ENCODE data around the gene CBLB. TPM values are rescaled to one million over a fixed set of nuclear protein-coding genes. Genes with fewer than 3 reads are reported as not detected.
A peak's percentile ranks its signal among the peaks of the same experiment; 100 is the strongest.

The CBLB gene
- total RNA-seq, 1 experiment from 2014 or later = 98.8 TPM

GRCh38 chr3:105848821-105849220 is 20.0 kb downstream of the CBLB start:
- no peak overlapping the region for H3K4me2 ChIP-seq (ENCODE audit: low read depth, low read length, poor library complexity, severe bottlenecking)
- no peaks in the 10 kb centered on the region for H3K27me3 ChIP-seq (ENCODE audit: low read length)

DNA sequence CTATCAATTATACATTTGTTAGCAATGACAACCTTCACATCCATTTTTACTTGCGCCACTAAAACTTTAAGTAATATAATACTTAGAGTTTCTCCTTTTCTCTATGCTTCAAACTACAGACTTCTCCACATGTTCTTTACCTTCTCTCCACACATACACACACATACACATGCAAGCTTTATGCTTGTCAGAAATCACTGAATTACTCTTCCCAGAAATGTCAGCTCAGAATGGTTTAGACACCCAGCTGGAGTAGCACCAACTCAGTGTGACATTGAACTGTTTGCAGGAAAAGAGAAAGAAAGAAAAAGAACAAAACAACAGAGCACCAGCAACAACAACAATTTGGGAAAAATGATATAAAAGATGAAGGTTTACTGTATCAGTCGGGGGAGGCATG is 20.9 kb downstream of the CBLB start:
- Histone ChIP-seq H3K4me3 (ENCODE audit: low read length) (no peak overlapping the region), H3K9me2 (replicated peaks; ENCODE audit: insufficient read depth, low read length) (no peaks in the 10 kb centered on the region), H2AFZ (ENCODE audit: low read length) (no peak overlapping the region), H3K27ac (ENCODE audit: low read length) (peak overlapping the region; percentile 31; the same call in 1 of the 2 replicates), H4K20me1 (ENCODE audit: insufficient read depth, low read depth, low read length) (no peaks in the 10 kb centered on the region), H3K4me1 (ENCODE audit: low read length) (peaks cover 50% of the 10 kb centered on the region), H3K4me2 (ENCODE audit: low read depth, low read length, poor library complexity, severe bottlenecking) (peak overlapping the region; percentile 23), H3K9me3 (ENCODE audit: low read length) (no peaks in the 10 kb centered on the region), H3K79me2 (ENCODE audit: low read length) (peaks cover 93% of the 10 kb centered on the region), H3K27me3 (ENCODE audit: low read length) (no peaks in the 10 kb centered on the region), H3K36me3 (ENCODE audit: insufficient read depth, low read length) (peaks cover 61% of the 10 kb centered on the region), H3K9ac (ENCODE audit: low read length) (no peak overlapping the region)
- DNase-seq = no peak

More at GRCh38 chr3:105848821-105849220, 20.0 kb downstream of the CBLB start:
- Histone ChIP-seq H3K36me3 (ENCODE audit: insufficient read depth, low read length) (peaks cover 64% of the 10 kb centered on the region), H3K9ac (ENCODE audit: low read length) (no peak overlapping the region), H2AFZ (ENCODE audit: low read length) (no peak overlapping the region), H3K4me1 (ENCODE audit: low read length) (peaks cover 53% of the 10 kb centered on the region), H3K9me3 (ENCODE audit: low read length) (no peaks in the 10 kb centered on the region), H3K4me3 (ENCODE audit: low read length) (no peak overlapping the region), H3K79me2 (ENCODE audit: low read length) (peaks cover 95% of the 10 kb centered on the region), H3K9me2 (replicated peaks; ENCODE audit: insufficient read depth, low read length) (no peaks in the 10 kb centered on the region), H3K27ac (ENCODE audit: low read length) (no peak overlapping the region), H4K20me1 (ENCODE audit: insufficient read depth, low read depth, low read length) (no peaks in the 10 kb centered on the region)
- no peak for DNase-seq

- Histone ChIP-seq H3K36me3 (ENCODE audit: insufficient read depth, low read length) (peaks cover 62% of the 10 kb centered on the region), H3K27me3 (ENCODE audit: low read length) (no peaks in the 10 kb centered on the region), H3K4me2 (ENCODE audit: low read depth, low read length, poor library complexity, severe bottlenecking) (peak overlapping the region; percentile 23), H3K79me2 (ENCODE audit: low read length) (peaks cover 93% of the 10 kb centered on the region), H2AFZ (ENCODE audit: low read length) (no peak overlapping the region), H3K4me3 (ENCODE audit: low read length) (no peak overlapping the region), H3K4me1 (ENCODE audit: low read length) (peaks cover 50% of the 10 kb centered on the region), H3K9ac (ENCODE audit: low read length) (no peak overlapping the region), H3K9me3 (ENCODE audit: low read length) (no peaks in the 10 kb centered on the region), H3K27ac (ENCODE audit: low read length) (no peak overlapping the region; the same call in 1 of the 2 replicates), H3K9me2 (replicated peaks; ENCODE audit: insufficient read depth, low read length) (no peaks in the 10 kb centered on the region), H4K20me1 (ENCODE audit: insufficient read depth, low read depth, low read length) (no peaks in the 10 kb centered on the region)
- DNase-seq = no peak
Measured at GRCh38 chr3:105847452-105847851, 21.4 kb downstream of the CBLB start.

DNA sequence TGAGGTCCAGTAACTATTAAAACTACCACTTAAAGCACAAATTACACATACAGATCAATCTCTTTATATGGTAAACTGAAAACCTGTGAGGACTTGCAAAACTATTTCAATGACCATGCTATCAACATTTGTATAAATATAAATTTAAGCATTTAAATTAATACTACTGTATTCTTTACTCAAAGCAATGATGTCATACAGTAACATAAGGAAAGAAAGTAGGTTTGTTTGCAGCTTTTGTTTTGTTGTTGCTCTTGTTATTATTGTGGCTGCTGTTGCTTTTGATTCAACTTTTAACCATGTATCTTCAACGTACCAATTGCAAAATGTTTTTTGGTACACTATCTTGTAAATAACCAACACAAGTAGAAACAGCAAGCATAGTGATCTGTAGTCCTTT is 22.0 kb downstream of the CBLB start:
- Histone ChIP-seq H3K4me2 (ENCODE audit: low read depth, low read length, poor library complexity, severe bottlenecking) (no peak overlapping the region), H3K9me2 (replicated peaks; ENCODE audit: insufficient read depth, low read length) (no peaks in the 10 kb centered on the region), H3K4me1 (ENCODE audit: low read length) (peaks cover 50% of the 10 kb centered on the region), H2AFZ (ENCODE audit: low read length) (no peak overlapping the region), H3K4me3 (ENCODE audit: low read length) (no peak overlapping the region), H4K20me1 (ENCODE audit: insufficient read depth, low read depth, low read length) (no peaks in the 10 kb centered on the region), H3K27me3 (ENCODE audit: low read length) (no peaks in the 10 kb centered on the region), H3K9me3 (ENCODE audit: low read length) (no peaks in the 10 kb centered on the region), H3K9ac (ENCODE audit: low read length) (no peak overlapping the region), H3K79me2 (ENCODE audit: low read length) (peaks cover 96% of the 10 kb centered on the region), H3K27ac (ENCODE audit: low read length) (peak overlapping the region; percentile 44; the same call in 1 of the 2 replicates), H3K36me3 (ENCODE audit: insufficient read depth, low read length) (peaks cover 68% of the 10 kb centered on the region)
- no peak for DNase-seq

- no peak overlapping the region for H3K4me2 ChIP-seq (ENCODE audit: low read depth, low read length, poor library complexity, severe bottlenecking)
- no peak for DNase-seq
- H3K36me3 ChIP-seq (ENCODE audit: insufficient read depth, low read length) = peaks cover 59% of the 10 kb centered on the region
- H3K9ac ChIP-seq (ENCODE audit: low read length) = no peak overlapping the region
- H4K20me1 ChIP-seq (ENCODE audit: insufficient read depth, low read depth, low read length) = no peaks in the 10 kb centered on the region
- no peak overlapping the region for H2AFZ ChIP-seq (ENCODE audit: low read length)
- H3K79me2 ChIP-seq (ENCODE audit: low read length) = peaks cover 91% of the 10 kb centered on the region
- peak overlapping the region; percentile 44 for H3K27ac ChIP-seq (ENCODE audit: low read length)
- no peaks in the 10 kb centered on the region for H3K9me2 ChIP-seq (replicated peaks; ENCODE audit: insufficient read depth, low read length)
- H3K9me3 ChIP-seq (ENCODE audit: low read length) = no peaks in the 10 kb centered on the region
- no peaks in the 10 kb centered on the region for H3K27me3 ChIP-seq (ENCODE audit: low read length)
- H3K4me3 ChIP-seq (ENCODE audit: low read length) = no peak overlapping the region
- peaks cover 51% of the 10 kb centered on the region for H3K4me1 ChIP-seq (ENCODE audit: low read length)
Measured at GRCh38 chr3:105845488-105845887, 23.3 kb downstream of the CBLB start.

DNA sequence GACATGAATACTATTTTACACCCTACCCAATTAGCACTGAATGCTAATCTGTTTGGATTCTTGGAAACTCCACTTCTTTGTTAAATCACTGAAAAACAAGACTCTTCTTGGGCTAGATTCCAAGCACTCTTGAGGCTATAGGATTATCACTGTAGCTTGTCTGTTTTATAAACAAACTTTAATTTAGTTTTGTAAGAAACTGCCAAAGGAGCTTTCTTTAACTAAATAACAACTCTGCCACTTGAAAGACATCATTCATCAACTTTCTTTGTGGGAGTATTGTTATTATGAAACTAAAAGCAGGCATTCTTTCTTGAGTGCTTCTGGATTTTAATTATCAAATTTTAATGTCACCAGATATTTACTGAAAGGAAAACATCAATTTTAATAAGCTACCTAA is 24.1 kb downstream of the CBLB start:
- H3K36me3 ChIP-seq (ENCODE audit: insufficient read depth, low read length) = peaks cover 58% of the 10 kb centered on the region
- no peaks in the 10 kb centered on the region for H3K27me3 ChIP-seq (ENCODE audit: low read length)
- no peaks in the 10 kb centered on the region for H3K9me3 ChIP-seq (ENCODE audit: low read length)
- no peaks in the 10 kb centered on the region for H4K20me1 ChIP-seq (ENCODE audit: insufficient read depth, low read depth, low read length)
- no peak overlapping the region for H3K9ac ChIP-seq (ENCODE audit: low read length)
- peaks cover 57% of the 10 kb centered on the region for H3K4me1 ChIP-seq (ENCODE audit: low read length)
- no peak overlapping the region for H2AFZ ChIP-seq (ENCODE audit: low read length)
- H3K9me2 ChIP-seq (replicated peaks; ENCODE audit: insufficient read depth, low read length) = no peaks in the 10 kb centered on the region
- peaks cover 92% of the 10 kb centered on the region for H3K79me2 ChIP-seq (ENCODE audit: low read length)
- peak overlapping the region; percentile 31; the same call in 1 of the 2 replicates for H3K27ac ChIP-seq (ENCODE audit: low read length)
- no peak overlapping the region for H3K4me3 ChIP-seq (ENCODE audit: low read length)
- DNase-seq = no peak
- H3K4me2 ChIP-seq (ENCODE audit: low read depth, low read length, poor library complexity, severe bottlenecking) = no peak overlapping the region

DNA sequence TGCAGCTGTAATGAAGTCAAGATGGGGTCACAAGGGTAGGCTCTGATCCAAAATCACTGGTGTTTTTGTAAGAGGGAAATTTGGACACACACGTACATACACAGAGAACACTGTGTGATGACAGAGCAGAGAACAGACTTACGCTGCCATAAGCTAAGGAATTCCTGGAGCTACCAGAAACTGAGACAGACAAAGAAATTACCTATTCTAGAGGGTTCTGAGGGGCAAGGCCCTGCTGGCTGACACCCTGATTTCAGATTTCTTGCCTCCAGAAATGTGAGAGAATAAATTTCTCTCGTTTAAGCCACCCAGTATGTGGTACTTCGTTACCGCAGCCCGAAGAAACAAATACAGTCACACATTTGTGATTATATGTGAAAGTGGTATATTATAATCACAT is 24.8 kb downstream of the CBLB start:
- Histone ChIP-seq H3K9ac (ENCODE audit: low read length) (no peak overlapping the region), H3K27me3 (ENCODE audit: low read length) (no peaks in the 10 kb centered on the region), H3K4me2 (ENCODE audit: low read depth, low read length, poor library complexity, severe bottlenecking) (no peak overlapping the region), H3K36me3 (ENCODE audit: insufficient read depth, low read length) (peaks cover 56% of the 10 kb centered on the region), H3K79me2 (ENCODE audit: low read length) (peaks cover 92% of the 10 kb centered on the region), H2AFZ (ENCODE audit: low read length) (no peak overlapping the region), H3K9me3 (ENCODE audit: low read length) (no peaks in the 10 kb centered on the region), H3K27ac (ENCODE audit: low read length) (no peak overlapping the region), H3K9me2 (replicated peaks; ENCODE audit: insufficient read depth, low read length) (no peaks in the 10 kb centered on the region), H4K20me1 (ENCODE audit: insufficient read depth, low read depth, low read length) (no peaks in the 10 kb centered on the region), H3K4me3 (ENCODE audit: low read length) (no peak overlapping the region), H3K4me1 (ENCODE audit: low read length) (peaks cover 57% of the 10 kb centered on the region)
- DNase-seq = no peak

DNA sequence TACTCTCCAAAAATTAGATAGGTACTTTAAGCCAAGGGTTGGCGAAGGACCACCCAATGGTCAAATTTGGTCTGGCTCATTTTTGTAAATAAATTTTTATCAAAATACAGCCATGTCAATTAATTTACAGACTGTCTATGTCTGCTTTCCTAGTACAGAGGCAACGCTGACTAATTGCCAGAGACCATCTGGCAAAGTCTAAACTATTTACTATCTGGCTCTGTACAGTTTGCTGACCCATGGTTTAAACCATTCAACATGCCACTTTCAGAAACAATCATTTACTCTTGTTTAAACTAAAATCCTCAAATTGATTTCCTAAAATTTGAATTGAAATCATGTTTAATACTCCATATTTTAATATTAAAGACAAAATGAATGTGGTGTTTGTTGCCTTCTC is 25.9 kb downstream of the CBLB start:
- peaks cover 57% of the 10 kb centered on the region for H3K4me1 ChIP-seq (ENCODE audit: low read length)

More for the DNA sequence above, 25.9 kb downstream of the CBLB start:
- H3K9me3 ChIP-seq (ENCODE audit: low read length) = no peaks in the 10 kb centered on the region
- no peak overlapping the region for H3K4me3 ChIP-seq (ENCODE audit: low read length)
- H4K20me1 ChIP-seq (ENCODE audit: insufficient read depth, low read depth, low read length) = no peaks in the 10 kb centered on the region
- H3K27ac ChIP-seq (ENCODE audit: low read length) = 0 out of 2 replicates have a peak overlapping the region, but pooled peaks have one; percentile 10
- H3K79me2 ChIP-seq (ENCODE audit: low read length) = peaks cover 92% of the 10 kb centered on the region
- H3K27me3 ChIP-seq (ENCODE audit: low read length) = no peaks in the 10 kb centered on the region
- peaks cover 49% of the 10 kb centered on the region for H3K36me3 ChIP-seq (ENCODE audit: insufficient read depth, low read length)
- H3K9me2 ChIP-seq (replicated peaks; ENCODE audit: insufficient read depth, low read length) = no peaks in the 10 kb centered on the region
- H3K4me2 ChIP-seq (ENCODE audit: low read depth, low read length, poor library complexity, severe bottlenecking) = no peak overlapping the region
- DNase-seq = no peak
- H3K9ac ChIP-seq (ENCODE audit: low read length) = no peak overlapping the region
- H2AFZ ChIP-seq (ENCODE audit: low read length) = no peak overlapping the region
